GM18505 (cell line): Measurements from ENCODE around the gene CADM1.
A peak's percentile ranks its signal among the peaks of the same experiment; 100 is the strongest.

Source experiments
- ATAC-seq: cut with Tn5 transposase; IDR thresholded peaks from one replicate; pipeline ENCODE4 v1.9.1; 2021; ENCODE audit not compliant: unreplicated experiment
- POLR2A ChIP-seq: IDR thresholded peaks from 4 replicates; pipeline ENCODE4 v1.6.1; 2011; ENCODE audit warnings: borderline replicate concordance; ENCODE audit not compliant: insufficient read depth, insufficient read length; ENCODE audit errors: extremely low read depth

Gene CADM1

DNA sequence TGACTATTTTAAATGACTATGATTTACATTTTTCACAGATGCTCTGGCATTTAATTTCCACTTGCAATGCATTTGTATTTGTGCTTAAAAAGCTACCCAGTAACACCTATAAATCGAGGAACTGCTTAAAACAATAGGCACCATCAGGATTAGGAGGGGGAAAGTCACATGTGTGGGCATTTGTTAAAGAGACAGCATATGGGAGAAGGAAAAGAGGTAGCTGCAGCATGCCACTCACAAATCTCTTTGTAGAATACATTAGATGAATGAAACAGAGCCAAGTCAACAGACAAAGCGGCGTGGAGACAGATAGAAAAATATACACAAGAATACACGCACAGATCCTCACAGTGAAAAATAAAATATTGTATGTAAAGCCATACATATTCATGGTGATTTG, 228.0 kb downstream of the CADM1 start:
- no peak for TF ChIP-seq POLR2A
- ATAC-seq = no peak

DNA sequence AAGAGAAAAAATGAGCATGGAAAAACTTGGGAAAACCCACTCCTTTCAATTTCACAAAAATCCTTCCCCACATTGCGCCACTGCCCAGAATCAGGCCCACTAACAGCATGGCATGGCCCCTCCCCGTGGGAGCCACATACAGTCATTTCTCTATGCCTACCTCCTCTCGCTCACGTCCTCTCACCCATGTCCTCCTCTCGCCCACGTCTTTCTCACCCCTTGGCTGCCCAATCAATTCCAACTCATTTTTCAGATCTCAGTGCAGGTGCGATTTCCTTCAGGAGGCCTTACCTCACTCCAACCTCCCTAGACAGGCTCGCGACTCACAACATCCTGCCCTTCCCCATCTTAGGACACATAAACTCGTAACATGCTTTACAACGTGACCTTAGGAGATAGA, 229.2 kb downstream of the CADM1 start:
- no peak for ATAC-seq
- TF ChIP-seq POLR2A = no peak

DNA sequence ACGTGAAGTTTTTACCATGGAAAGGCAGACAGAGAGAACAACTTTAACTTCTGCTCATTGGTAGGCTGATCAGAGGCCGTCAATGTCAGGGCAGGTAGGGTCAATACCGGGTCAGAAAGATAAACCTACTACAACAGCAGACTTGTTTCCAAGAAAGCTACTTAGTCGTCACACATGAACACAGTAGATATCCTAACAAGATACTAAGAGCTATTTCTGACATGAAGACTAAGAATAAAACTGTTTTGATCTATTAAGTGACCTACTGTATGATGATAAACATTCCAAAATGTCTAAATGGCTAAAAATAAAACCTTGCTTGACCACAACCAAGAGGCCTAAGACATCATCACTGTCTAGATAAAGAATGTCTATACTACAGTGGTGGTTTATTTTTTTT, 231.3 kb downstream of the CADM1 start:
- no peak for TF ChIP-seq POLR2A
- ATAC-seq = no peak

DNA sequence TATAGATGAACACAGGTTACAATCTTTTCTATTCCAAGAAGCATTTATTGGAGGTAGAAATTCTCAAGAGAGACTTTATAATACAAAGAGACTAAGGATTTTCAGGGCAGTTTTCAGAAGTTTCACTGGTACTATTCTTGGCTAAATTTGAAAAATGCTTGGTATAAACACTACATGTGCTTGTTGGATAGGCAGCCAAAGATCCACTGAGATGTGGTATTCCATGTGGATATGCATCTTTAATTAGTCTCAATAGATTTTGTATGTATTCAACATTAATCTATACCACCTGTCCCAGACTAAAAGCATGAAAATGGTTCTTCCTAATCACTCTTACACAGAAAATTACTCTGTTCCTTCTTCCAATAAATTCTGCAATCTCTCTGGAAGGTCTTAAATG, 232.6 kb downstream of the CADM1 start:
- no peak for ATAC-seq
- no peak for TF ChIP-seq POLR2A

DNA sequence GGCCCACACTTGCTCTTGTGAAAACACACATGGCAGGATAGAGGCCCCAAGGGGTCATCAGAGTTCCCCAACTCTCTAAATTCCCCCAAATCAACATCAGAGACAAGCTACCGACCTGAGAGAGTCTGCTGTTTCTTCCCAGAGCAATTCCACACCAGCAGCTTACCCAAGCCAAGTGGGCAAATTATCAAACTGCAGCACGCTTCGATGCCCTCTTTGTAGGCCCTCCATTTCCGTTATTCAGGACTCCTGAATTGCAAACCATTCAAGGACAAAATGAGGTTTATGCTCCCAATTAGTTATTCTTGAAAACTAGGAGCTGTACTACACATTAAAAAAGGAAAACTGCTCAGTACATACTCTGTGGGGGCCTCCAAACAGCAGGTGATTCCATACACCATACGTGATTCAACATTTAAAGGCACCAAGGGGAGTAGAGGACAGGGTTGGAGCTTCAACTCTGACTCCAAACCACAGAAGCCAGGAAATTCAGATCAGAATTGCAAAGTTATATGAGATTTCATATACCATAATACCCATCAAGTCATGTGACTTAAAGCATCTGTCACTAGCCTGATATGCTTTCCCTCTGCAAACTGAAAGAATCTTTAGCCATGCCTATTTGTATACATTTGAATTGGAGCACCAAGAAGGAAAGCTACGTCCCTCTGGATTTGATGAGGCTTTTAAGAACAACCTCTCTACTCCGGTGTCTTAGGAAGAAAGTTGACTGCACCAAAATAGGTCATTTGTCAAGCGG, 234.8 kb downstream of the CADM1 start:
- no peak for TF ChIP-seq POLR2A
- no peak for ATAC-seq

DNA sequence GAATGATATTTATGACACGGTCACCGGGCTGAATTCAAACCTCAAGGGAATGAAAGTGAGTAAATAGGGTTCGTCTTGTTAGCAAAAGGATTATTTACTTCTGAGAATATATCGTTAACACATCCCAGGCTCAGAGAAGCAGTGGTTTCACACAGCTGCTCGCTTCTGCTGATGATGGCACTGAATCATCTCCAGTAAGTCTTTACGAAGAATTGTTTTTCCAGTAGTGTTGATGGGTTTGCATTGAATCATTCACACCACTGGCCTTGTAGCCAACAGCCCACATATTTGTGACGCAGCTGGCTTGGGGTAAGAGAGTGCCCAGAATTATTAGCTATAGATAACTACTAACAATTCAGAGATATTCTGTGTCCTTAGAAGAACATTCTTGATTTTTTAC, 236.3 kb downstream of the CADM1 start:
- ATAC-seq = no peak
- TF ChIP-seq POLR2A = no peak

DNA sequence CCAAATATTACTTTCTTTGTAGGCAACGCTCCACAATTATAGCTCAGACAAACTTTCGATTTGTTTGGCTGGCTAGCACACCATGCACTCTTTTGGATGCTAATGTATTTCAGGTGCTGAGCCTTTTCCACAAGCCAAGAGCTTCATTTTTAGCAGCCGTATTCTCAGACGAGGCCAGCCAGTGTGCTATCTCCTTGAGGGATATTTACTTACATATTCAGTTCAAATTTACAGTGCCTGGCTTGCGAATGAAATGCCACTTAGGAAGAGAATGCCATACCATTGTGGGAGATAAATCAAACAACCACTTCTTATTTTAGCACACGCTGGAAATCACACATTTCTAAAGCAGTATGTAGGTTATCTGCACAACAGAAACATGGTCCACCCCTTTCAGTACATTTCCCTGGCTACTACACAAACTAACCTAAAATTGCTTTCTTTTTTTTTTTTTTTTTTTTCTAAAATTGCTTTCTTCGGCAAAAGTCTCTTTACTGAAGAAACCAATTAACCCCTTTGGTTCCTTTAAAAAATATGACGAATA, 236.9 kb downstream of the CADM1 start:
- TF ChIP-seq POLR2A = no peak
- no peak for ATAC-seq

DNA sequence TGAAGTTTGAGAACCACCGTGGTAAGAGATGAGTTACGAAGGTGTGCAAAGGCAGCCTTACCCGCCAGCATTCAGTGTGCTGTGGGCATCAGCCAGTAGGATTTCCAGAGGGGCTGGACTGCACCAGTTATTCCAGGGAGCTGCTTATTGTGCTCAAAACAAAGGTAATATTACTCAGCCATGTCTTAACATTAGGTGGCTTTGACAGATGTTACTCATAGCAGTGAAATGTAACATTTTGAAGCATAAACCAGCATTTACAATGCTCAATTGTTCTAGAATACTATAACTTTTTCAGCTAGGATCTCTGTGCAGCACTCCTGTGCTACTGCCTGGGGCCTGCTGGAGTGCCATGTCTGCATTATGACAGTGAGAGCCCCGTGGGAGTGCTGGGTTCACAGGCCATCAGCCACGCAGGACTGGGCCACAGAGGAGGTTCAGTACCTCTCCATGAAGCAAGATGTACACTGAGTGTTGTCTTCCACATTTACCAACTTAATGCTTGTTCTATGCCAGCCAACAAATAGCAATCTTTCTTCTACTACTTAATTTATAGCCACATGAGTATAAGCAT, 238.1 kb downstream of the CADM1 start:
- no peak for TF ChIP-seq POLR2A
- ATAC-seq = no peak

DNA sequence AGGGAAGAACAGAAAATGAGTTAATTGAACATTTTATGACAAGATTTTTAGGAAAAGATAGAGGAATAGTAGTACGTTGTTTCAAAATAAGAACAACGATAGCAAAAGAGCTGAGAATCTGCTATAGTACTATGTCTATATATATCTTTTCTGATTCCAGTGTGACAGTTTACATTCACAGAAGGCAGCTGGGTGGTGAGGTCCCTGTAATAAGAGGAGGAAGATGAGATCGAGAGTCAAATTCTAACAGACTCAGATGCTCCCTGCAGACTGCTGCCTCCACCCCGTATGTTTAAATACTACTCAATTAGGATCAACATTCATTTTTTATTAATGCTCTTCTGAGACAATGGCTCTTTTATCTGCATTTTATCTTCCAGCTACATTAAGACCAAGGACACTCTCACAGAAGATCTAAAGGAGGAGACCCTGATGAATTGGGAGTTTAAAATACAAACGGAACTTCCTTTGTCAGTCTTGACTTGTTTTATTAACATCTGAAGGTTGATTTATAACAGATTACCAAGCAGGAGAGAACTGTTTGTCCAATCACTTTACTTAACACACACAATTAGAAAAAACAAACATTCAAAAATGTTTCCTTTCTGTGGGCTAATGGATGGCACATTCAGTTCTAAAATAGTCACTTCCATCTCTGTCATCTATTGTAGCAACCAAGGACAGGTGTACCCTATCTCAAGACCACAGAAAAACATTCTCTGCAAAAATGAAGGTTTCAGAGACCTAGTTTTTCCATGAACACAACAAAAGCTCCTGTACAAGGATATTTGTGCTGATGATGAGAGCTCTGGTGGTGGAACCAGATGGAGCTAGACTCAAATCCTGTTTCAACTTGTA, 240.2 kb downstream of the CADM1 start:
- ATAC-seq = no peak
- no peak for TF ChIP-seq POLR2A

DNA sequence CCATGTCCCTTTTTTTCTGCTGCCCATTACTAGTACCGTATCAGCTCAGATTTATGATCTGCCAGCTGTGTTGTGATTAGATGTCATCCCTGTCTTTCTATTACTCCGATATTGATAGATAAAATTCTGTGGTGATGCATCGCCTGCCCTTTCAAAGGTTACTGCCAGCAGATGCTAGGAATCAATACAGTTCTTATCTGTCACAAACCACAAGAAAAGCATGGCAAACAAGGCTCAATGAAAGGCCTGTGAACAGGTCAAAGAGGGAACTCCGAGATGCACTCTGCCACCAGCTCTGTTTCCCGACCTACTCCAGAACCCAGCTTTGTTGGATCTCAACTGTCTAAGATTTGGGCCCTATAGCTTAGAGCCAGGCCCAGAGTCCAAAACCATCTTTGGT, 246.0 kb downstream of the CADM1 start:
- no peak for TF ChIP-seq POLR2A
- no peak for ATAC-seq

DNA sequence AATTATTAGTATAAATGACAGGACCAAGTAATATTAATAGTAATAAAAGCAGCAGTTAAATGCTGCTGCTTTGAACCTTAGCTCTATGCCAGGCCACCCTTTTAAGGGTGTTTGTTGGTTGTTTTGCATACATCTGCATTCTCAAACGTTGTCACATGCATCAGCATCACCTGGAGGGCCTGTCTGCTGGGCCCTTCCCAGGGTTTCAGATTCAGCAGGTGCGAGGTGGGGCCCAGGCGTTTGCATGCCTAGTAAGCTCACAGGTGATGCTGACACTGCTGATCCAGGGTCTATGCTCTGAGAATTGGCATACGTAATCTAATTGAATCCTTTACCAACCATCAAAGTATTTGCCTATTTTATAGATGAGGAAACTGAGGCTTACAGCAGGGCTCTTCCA, 246.5 kb downstream of the CADM1 start:
- TF ChIP-seq POLR2A = no peak
- ATAC-seq = no peak

DNA sequence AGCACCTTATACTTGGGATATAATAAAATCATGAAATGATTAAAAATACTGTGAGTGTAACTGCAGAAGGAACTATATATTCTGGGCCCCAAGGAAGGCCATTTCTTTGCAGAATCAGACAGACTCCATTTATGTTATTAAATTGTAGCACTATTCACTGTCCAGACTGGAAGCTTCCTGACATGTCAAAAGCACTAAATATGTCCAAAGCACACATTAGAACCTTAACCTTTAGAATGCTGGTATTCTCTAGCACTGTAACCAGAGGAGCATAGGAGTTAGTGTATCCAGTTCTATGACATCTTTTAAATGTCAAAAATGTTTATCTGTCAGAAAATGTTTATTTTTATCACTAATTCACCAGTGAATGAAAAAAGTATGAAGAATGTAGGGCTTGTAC, 246.9 kb downstream of the CADM1 start:
- TF ChIP-seq POLR2A = no peak
- no peak for ATAC-seq

DNA sequence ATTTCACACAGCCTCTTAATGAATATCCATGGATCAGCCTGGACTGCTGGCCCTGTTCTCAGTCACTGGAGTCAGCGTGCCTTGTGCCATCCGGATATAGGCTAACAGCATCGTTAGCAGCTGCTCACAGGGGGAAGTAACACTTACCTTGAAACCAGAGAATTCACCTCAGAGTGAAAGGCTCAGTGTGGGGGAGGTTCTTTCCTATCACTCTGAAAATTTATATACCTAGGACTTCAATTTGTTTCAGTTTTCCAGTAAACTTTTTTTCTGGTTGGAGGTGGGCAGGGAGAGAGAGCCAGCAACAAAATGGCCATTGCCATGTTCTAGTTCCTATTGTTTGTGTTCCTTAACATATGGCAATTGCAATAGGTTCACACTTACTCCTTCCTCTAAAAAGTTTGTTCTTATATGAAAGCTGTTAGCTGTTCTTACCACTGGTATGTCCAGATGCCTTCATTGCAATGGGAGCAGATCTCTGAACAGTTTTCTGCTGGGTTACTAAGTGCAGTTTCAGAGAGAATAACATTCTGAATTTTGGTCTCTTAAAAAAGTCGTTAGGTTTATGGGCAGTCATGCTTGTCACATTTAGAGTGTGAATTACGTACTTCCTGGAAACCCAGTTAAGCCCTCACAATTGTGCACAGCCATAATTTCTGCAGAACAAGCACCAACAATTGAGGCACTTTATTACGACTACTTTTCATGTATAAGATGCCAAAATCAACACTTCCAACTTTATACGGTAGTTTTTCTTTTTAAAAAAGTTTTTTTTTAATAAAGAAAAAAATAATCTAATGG, 247.6 kb downstream of the CADM1 start:
- ATAC-seq = peak; percentile 87
- no peak for TF ChIP-seq POLR2A

DNA sequence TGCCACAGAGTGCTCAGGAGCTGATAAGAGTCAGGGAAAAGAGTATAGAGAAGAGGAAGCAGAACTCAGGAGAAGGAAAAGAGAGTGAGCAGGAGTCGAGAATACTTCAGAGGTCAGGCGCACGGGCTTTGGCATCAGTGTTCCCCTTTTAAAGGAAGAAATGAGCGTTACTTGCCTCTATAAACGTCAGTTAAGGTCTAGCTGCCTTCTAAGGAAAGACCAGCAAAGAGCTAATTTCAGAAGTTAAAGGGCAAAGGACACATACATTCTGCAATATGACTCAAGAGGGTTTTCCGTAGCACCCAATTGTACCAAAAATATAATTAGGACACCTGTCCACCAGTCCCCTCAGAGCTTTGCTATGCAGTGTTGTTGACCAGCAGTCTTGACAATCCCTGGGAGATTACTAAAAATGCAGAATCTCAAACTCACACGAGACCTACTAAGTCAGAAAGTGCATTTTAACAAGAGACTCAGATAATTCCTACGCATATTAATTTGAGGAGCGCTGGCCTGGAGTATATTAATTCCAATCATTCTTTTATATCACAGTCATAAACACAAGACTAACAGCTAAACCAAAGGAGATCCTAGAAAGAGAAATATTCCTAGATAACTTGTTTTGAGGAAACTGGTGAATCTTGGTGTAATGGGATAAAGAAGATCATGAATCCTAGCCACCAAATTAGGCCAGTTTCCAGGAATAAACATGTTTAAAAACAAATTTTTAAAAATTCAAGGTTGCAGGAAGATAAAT, 249.0 kb downstream of the CADM1 start:
- TF ChIP-seq POLR2A = no peak
- ATAC-seq = no peak
